C1 segment of cervical spinal cord (tissue), 14 donors: Measurements from ENCODE around the gene EFCAB10.

Source experiments
- DNase-seq, 14 donors: peaks; one replicate each; lab custom pipeline; 2025; lab: John Stamatoyannopoulos, UW

Gene EFCAB10, protein sequence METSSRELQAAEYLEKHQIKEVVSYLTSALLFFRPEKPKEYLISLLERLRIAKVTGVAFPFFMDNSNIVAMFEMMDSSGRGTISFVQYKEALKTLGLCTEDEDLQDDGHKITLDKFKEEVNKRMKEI

DNA sequence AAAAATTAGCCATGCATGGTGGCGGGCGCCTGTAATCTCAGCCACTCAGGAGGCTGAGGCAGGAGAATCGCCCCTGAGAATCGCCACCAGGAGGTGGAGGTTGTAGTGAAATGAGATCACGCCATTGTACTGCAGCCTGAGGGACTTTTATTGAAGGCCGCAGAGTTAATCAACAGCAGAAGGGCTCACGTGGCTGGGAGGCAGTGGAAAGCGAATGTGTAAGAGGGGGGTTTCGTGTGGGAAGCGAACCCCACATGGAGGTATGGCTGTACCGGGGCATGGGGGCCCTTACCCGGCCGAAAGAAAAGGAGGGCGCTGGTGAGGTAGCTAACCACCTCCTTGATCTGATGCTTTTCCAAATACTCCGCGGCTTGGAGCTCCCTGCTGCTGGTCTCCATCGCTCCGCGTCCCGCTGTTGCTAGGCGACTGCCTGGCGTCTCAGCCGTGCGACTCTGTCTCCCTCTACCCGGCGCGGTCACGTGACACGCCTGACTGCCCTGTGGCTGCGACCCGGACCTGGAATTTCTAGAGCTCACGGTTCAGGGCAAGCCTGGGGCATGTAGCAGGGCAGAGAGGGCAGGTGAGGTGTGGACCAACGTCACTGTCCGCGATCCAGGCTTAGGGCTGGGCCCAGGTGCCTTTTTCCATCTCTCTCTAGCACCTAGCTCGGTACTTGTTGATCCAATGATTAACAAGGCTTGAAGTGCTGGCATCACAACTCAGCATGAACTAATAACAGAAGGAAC, at the start of gene EFCAB10:
EFCAB10 (minus strand) TSS at position 428 of the 746 bp plus-strand sequence; CDS start at position 398, 30 bp downstream.
- peak in 12 of 14 donors; percentile 20 to 70 (median 34) for DNase-seq

DNA sequence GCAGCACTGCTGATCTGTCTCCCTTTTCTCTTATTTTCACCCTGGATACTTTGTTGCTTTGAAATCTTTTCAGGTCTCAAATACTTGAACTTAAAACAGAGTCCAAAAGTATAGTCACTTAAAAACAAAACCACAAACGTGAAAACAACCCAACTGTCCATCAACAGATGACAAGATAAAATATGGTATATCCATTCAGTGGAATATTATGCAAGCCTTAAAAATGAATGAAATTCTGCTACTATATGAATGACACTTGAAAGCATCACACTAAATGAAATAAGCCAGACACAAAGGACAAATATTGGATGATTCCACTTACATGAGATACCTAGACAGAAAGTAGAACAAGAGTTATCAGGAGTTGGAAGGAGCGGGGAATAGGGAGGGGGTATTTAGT, 44.7 kb upstream of the EFCAB10 start:
- DNase-seq: no peak

DNA sequence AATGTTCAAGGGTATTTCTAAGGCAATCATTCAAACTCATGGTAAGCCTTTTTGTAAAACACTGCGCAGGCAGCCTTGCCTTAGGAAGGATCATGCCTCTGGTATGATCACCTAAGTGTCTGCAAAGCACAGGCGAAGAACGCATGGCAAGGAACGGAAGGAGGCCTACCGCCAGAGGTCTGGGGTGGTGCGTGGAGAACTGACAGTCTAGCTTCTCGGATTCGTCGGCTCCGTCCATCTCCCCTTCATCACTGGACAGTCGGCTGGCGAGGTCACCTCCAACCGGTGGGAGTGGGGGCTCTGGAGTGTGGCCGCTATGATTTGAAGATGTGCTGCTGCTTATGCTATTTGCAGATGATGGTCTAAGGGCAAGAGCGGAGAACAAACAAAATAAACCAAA, 42.6 kb upstream of the EFCAB10 start:
- no peak for DNase-seq

DNA sequence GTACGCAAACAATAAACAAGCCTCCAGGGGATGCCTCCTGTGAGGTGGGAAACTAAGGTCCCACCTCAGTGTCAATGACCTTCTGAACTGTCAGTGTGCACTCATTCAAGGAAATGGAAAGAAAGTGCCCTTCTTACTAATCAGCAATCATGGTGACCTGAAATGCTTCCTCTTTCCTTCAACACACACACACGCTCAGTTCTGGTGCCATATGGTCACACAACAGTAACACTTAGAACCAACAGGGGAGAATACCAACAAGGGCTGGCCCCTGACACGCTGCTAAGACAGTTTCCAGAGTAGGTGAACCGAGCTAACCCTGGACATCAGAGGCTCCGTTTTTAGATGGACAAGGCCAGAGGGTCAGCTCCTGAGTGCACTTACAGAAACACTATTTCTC, 42.1 kb upstream of the EFCAB10 start:
- peak in 1 of 14 donors; percentile 13 for DNase-seq

DNA sequence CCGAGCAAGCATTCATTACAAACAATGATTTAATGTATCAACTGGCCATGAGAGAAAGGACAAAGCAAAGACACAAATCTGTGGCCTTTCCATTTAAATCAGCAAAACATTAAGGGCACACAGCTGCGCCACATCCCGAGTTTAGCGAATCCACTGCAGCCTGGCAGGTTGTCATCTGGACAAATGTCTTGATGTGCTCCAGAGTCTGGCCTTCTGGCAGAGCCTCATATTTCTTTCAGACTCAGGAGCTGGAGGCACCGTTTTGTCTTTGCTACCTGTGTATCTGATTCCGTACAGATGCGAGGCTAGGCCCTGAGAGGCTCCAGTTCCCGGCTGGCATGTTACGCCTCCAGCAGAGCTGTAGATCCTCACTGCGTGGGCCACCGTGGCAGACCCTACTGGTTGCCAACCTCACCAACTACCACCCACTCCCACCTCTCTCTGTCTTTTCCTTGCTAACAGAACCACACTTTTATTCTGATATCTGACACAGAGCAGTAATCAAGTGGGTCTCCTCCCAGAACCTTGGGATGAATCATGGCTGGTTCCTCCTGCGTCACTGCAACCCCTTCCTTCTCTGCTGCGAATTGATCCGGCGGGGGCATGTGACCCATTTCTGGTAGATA, 40.9 kb upstream of the EFCAB10 start:
- DNase-seq: no peak

DNA sequence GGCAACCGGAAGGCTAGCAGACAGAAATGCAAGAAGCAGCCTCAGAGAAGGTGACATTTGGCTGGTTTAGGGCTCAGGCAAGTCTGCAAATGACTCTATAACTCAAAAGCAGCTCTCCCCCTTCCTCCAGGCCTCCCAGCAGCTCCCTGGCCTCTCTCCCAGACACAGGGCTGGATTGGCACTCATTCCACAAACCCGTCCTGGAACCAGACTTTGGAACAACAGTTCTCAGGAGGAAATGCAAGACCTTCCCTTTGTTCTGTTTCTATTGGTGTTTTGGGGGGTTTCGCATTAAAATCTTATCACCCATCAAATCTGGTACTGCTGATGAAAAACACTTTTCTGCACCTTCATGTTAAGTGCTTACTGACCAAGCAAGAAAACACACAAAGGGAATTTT, 40.3 kb upstream of the EFCAB10 start:
- peak in 10 of 14 donors; percentile 5 to 90 (median 54) for DNase-seq

DNA sequence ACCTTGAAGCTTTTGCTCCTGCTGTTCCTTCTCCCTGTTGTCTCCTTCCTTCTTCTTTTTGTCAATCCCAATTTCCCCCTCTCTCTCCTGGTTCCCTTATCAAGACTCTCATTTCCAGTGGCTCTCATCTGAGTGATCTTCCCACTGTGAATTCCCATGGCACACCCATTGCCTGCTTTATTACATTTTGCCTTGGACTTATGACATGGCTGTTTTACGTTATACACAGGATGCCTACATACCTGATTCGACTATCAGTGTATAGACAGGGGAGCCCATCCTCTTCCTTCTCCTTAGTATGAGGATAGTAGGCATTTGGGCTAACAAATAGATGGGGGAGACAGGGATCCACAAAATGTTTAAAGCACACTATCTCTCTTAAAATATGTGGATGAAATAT, 39.9 kb upstream of the EFCAB10 start:
- DNase-seq: no peak

DNA sequence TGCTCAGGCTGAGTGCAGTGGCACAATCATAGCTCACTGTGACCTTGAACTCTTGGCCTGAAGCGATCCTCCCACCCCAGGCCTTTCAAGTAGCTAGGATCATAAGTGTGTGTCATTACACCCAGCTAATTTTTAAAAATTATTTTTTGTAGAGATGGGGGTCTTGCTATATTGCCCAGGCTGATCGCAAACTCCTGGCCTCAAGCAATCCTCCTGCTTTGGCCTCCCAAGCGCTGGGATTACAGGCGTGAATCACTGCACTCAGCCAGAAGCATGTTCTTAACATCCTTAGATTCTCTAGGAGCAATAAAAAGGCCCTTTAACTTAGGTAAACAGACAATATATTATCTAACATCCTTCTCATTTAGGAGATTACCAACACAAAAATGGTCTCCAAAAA, 38.3 kb upstream of the EFCAB10 start:
- no peak for DNase-seq

DNA sequence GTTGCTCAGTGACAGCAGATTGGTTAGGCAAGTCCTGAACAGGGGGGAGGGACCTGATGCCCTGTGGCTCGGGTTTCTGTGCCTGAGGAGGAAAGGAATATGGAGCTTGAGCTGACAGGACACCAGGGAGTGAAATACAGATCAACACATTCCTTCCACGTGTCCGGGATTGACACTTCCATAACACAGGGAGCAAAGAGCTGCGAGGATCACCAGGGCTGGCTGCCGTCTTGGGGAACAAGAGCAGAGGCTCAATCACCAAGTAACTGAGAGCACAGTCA, 36.7 kb upstream of the EFCAB10 start:
- DNase-seq: no peak

DNA sequence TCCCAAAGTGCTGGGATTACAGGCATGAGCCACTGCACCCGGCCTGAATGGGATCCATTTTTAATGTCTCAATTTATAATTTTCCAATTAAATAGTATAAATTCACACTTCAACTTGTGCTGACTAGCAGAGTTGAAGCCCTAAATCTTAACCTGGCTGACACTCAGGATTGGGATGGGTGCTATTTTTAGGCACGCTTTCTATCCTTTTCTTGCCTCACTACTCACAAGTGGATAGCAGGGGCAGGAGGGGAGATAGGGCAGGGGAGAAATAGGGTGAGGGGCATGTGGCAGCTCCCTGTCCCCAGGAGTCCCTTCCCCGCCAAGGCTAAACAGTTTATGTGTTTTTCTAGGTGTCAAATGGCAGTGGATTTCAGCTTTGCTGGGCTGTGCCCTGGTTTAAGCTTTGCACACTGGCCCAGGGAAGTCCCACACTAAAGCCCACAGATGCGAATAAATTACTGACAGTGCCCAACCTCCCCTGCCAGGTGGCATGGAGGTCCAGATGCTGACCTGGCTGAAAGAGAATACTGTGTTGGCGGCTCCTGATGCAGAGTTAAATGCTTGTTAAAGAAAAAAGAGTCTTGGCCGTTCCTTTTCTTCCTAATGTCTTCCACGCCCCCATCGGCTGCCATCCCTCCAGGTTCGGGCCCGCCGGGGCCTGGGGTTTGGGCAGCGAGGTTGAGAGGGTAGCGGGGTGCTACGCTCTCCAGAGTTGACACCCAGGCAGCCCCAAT, 36.2 kb upstream of the EFCAB10 start:
- DNase-seq: no peak

DNA sequence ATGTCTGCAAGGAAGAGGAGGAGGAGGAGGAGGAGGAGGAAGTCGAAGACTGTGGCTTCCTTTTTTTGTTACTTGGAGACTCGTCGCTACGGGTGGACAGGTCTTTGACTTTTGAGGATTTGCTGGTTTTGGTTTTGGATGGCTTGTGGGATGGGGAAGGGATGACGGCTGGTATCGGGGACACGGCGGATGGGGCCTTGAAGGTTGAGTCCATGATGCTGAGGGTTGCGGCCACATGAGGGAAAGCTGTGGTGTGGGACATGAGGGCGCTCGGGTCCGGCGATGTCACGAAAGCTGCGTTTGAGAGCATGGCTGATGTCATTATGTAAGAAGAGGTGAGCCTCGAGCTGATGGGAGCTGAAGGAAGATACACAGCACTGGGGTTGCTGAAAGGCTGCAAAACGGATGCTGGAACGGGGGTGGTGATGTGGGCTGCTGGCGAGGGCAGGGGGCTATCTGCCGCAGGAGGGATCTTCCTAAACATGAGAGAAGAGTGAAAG, 33.1 kb upstream of the EFCAB10 start:
- DNase-seq: no peak

DNA sequence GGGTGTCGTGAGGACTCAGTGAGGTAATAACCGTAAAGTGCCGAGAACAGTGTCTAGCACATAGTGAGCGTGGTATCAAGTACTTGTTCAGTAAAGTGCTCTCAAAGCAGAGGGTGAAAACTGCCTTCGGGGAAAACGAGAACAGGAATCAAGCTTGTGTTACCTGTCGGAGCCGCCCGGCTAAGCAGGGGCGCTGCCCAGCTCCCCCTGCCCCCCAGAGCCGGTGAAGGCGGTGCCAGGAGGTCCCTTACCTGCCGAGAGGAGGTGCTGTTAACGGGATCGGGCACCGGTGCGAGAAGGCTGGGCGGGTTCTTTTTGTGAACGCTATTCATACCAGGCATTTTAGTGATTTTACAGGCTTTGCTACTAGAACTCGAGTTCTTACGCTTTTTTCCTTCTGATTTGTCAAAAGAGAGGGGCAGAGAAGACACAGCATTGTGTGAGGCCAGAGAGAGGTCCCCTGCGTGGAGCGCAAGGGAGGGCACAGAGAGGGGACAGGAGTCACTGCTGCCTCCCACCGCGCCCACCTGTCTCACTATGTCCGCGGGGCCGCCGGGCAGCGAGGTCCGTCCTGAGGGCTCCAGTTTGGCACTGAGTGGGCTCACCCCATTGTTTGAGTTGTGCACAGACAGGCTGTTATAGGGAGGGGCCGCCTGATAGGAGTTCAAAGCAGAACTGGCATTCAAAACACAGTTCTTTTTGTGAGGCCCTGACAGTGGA, 32.5 kb upstream of the EFCAB10 start:
- DNase-seq: no peak

DNA sequence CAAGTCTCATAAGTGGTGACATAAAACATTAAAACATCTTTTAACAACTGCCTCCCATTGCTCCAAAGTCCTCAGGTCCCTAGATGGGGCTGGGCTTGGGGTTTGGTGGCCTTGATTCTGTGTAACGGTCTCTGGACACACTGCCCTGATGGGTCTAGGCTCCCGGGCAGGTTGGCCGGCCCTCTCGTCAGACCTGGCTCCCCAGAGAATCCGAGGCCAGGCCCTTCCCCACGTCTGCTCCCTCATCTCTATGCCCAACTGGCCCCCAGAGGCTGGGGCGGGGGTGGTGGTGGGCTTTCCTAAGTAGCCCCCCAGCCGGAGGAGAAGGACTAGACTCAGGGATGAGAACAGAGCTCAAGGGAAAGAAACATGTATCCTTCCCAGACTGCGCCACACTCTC, 31.5 kb upstream of the EFCAB10 start:
- no peak for DNase-seq

DNA sequence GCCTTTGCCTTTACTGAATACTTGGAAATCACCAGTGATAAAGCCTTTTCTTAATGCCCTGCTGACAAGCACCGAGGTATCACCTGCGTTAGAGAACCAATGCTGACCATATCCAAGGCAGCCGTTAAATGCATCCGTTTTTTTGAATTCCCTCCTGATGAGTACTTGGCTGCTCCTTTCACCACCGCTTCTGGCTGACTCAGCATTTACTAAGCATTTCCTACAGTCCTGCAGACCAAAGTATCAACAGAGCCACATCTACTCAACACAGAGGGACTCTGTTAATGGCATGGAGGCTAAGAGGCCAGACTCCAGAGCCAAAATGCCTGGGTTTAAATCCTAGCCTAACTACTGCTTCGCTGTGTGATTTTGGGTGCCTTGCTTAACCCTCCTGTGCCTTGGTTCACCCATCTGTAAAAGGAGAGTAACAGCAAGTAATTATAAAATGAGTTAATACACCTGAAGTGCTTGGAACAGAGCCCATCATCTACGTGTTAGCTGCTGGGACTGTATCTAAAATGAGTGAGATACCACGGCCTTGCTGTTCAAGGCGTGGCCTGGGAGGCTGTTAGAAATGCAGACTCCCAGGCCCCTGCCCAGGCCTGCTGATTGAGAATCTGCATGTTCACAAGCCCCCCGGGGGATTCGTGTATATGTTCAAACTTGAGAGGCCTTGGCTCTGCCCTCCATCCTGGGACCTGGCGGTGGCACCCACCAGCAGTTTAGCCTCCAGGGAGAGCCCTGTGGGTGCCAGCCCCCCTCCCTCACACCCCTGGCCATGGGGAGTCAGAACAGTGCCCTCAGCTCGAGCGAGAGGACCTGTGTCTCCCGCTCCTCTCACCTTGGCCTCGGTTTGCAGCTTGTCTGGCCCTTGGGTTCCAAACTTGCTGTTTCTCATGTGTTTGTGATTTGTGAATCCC, 30.8 kb upstream of the EFCAB10 start:
- no peak for DNase-seq

DNA sequence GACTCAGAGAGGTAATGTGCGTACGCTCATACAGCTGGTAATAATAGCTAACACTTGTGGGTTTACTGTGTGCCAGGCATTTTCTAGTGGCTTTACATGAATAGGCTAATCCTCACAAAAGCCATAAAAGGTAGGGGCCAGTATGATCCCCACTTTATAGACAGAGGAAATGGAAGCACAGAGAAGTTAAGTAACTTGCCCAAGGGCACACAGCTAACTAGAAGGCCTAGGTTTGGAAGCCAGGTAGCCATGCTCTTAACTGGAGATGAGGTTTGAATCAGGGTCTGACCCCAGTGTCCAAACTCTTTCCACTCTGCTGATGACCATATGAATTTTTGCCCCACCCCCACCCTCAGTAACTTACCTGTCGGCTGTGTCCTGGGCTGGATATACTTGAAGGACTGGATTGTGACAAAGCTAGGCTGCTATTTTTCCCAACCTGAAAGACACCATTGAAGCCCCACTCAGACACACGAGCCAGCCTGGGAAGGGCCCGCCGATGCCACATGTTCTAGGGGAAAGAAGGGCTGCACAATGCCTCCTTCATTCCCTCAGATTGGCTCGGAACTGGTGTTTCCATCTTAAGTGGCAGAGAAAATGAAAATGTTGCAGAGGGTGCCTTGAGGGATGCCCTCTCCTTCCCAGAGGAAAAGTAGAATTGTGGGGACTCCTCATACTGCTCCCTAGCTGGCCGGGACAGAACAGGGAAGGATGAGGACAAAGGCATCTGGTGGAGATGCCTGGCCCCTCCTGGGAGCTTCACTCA, 29.1 kb upstream of the EFCAB10 start:
- DNase-seq: peak in 3 of 14 donors; percentile 8 to 19 (median 13)

DNA sequence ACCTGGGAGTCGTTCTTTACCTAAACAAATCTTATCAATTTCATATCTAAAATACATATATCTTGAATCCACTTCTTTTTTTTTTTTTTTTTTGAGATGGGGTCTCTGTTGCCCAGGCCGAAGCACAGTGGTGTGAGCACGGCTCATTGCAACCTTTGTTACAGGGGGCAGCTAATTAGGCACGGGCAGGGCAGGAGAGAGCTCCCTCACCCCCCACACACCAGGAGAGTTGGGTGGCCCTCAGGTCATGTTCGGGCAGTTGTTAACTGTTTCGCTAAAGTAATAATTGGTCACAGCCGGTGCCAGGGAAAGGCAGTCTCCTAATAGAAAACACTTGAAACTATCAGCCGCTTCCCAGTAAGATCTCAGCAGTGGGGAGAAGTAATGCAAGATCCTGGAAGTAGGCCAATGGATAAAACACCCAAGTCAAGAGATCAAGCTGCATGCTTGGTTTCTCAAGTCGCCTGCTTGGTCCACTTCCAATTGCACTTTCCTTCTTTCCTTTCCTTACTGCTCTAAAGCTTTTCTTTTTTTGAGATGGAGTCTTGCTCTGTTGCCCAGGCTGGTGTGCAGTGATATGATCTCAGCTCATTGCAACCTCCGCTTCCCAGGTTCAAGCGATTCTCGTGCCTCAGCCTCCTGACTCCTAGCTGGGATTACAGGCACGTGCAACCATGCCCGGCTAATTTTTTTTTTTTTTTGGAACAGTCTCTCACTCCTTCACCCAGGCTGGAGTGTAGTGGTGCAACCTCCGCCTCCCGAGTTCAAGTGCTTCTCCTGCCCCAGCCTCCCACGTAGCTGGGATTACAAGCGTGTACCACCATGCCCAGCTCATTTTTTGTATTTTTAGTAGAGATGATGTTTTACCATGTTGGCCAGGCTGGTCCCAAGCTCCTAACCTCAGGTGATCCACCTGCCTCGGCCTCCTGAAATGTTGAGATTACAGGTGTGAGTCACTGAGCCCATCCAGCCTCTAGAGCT, 21.3 kb upstream of the EFCAB10 start:
- DNase-seq: no peak

DNA sequence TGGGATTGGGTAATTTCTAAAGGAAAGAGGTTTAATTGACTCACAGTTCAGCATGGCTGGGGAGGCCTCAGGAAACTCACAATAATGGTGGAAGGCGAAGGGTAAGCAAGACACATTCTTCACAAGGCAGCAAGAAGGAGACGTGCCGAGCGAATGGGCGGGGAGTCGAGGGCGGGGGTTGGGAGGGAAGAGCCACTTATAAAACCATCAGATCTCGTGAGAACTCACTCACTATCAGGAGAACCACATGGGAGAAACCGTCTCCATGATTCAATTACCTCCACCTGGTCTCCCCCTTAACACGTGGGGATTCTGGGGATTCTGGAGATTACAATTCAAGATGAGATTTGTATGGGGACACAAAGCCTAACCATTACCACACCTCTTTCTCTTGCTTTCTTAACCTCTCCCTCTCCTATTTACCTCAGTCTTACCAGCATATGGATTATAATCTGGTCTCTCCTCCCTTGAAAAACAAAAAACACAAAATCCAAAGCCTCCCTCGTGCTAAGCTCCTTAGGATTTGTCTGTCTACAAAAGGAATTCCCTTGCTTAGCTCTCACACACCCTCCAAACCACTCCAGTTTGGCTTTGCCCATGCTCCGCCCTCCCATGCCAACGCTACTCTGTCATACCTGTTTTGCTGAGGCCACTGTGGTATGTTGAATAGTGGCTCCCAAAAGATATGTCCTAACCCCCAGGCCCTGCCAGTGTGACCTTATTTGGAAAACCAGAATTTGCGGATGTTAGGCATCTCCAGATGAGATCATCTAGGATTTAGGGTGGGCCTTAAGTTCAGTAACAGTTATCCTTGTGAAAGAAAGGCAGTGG, 19.6 kb upstream of the EFCAB10 start:
- no peak for DNase-seq

DNA sequence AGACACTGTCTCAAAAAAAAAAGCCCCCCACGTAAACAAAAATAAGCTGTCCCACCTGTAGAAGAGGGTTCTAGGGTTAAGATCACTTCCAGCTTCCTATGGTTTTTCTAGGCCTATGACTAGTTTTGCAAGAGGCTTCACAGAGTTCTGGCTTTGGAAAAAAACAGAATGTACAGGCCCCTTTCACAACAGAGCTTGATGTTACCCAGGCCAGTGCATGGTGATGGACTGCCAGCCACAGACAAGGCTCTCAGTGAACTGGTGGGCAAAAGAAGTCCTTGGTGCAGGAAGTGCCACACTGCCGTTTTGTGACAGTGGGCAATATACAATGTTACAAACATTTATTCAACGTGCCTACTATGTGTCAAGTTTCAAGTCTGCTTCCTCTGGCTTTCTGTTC, 18.3 kb upstream of the EFCAB10 start:
- DNase-seq: no peak
